T-helper 2 cell treated with Interferon-gamma antibody and Interleukin-4, amounts not matched to agents 5 μg/mL and 100 μg/mL, for 36 hours (primary cell): ENCODE results near the gene OXSM.

Experiments used
- DNase-seq: peaks from one replicate; pipeline ENCODE4 v3.0.0; 2021; ENCODE audit warnings: low spot score
- H3K27ac Mint-ChIP-seq: one replicate; pipeline ENCODE4 v1.8.0; 2021; ENCODE audit warnings: mild to moderate bottlenecking, mixed read lengths
- H3K27me3 Mint-ChIP-seq: one replicate; pipeline ENCODE4 v1.8.0; 2021; ENCODE audit warnings: low read depth, mixed read lengths
- H3K36me3 Mint-ChIP-seq: one replicate; pipeline ENCODE4 v1.8.0; 2021; ENCODE audit warnings: low read depth, mixed read lengths
- H3K4me1 Mint-ChIP-seq: one replicate; pipeline ENCODE4 v1.8.0; 2021; ENCODE audit warnings: low read depth, mixed read lengths
- H3K4me3 Mint-ChIP-seq: one replicate; pipeline ENCODE4 v1.8.0; 2022; ENCODE audit warnings: mild to moderate bottlenecking, moderate library complexity, mixed read lengths
- H3K9me3 Mint-ChIP-seq: one replicate; pipeline ENCODE4 v1.8.0; 2021; ENCODE audit warnings: mixed read lengths

The OXSM gene

DNA sequence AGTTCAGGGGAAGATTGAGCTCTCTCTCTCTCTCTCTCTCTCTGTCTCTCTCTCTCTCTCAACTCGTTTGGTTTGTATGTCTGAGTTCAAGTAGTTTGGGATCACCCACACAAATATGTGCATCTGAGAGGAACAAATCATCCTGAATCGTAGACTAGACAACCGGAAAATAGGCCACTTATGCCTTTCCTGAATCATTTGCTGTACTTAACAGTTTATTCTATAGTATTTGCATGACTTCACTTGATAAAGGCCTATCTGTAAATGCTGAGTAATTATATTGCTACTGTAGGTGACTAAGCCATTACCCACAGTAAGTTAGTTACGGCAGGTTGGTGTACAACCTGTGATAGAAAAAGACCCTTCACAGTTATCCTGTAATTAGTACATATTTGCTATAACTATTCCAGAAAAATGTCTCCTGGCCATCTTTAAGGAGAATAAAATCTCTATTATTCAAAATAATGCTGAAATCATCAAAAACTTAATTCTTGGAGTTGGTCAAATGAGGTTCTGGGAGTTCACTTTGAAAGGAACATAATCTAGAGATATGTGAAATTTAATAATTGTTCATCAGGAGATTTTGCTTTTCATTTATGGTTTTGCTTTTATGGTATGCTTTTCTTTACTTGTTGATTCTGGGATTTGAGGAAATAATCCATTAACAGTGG lies 31.1 kb downstream of the OXSM start:
- no peaks in the 10 kb centered on the region for H3K36me3 Mint-ChIP-seq
- H3K27me3 Mint-ChIP-seq, result peaks cover 11% of the 10 kb centered on the region
- peaks cover 10% of the 10 kb centered on the region for H3K4me1 Mint-ChIP-seq
- H3K4me3 Mint-ChIP-seq, result no peak overlapping the region
- H3K9me3 Mint-ChIP-seq, result no peaks in the 10 kb centered on the region
- DNase-seq, result no peak
- H3K27ac Mint-ChIP-seq, result no peak overlapping the region

- Mint-ChIP-seq H3K36me3 (no peaks in the 10 kb centered on the region), H3K4me3 (no peak overlapping the region), H3K27me3 (peaks cover 11% of the 10 kb centered on the region), H3K27ac (no peak overlapping the region), H3K9me3 (no peaks in the 10 kb centered on the region), H3K4me1 (peaks cover 12% of the 10 kb centered on the region)
- no peak for DNase-seq
Observed at GRCh38 chr3:25821746-25822573, 32.1 kb downstream of the OXSM start.

DNA sequence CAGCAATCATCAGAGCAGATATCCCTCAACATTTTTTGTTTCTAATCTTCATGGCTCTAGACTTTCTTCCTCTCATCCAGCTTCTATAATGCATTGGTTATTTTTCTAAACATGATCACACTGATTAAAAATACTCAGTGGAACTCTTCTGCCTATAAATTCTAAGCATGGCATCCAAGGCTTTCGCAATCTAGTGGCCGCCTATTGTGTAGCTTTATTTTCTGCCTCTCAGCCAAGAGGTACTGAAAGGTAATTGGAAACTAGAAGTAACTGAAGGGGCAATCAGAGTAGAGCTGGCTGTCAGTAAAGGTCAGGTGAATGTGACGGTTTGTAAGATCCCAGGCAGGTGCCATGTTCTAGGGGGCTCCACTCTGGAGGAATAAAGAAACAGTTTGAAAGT lies 33.4 kb downstream of the OXSM start:
- H3K4me1 Mint-ChIP-seq, result peaks cover 9% of the 10 kb centered on the region
- no peak overlapping the region for H3K27ac Mint-ChIP-seq
- DNase-seq, result no peak
- no peaks in the 10 kb centered on the region for H3K9me3 Mint-ChIP-seq
- H3K27me3 Mint-ChIP-seq, result peaks cover 16% of the 10 kb centered on the region
- H3K4me3 Mint-ChIP-seq, result no peak overlapping the region
- H3K36me3 Mint-ChIP-seq, result no peaks in the 10 kb centered on the region

- no peak overlapping the region for H3K4me3 Mint-ChIP-seq
- H3K4me1 Mint-ChIP-seq, result peaks cover 10% of the 10 kb centered on the region
- no peak for DNase-seq
- H3K9me3 Mint-ChIP-seq, result no peaks in the 10 kb centered on the region
- no peaks in the 10 kb centered on the region for H3K36me3 Mint-ChIP-seq
- H3K27me3 Mint-ChIP-seq, result peaks cover 26% of the 10 kb centered on the region
- H3K27ac Mint-ChIP-seq, result no peak overlapping the region
Observed at GRCh38 chr3:25826510-25826909, 36.6 kb downstream of the OXSM start.

DNA sequence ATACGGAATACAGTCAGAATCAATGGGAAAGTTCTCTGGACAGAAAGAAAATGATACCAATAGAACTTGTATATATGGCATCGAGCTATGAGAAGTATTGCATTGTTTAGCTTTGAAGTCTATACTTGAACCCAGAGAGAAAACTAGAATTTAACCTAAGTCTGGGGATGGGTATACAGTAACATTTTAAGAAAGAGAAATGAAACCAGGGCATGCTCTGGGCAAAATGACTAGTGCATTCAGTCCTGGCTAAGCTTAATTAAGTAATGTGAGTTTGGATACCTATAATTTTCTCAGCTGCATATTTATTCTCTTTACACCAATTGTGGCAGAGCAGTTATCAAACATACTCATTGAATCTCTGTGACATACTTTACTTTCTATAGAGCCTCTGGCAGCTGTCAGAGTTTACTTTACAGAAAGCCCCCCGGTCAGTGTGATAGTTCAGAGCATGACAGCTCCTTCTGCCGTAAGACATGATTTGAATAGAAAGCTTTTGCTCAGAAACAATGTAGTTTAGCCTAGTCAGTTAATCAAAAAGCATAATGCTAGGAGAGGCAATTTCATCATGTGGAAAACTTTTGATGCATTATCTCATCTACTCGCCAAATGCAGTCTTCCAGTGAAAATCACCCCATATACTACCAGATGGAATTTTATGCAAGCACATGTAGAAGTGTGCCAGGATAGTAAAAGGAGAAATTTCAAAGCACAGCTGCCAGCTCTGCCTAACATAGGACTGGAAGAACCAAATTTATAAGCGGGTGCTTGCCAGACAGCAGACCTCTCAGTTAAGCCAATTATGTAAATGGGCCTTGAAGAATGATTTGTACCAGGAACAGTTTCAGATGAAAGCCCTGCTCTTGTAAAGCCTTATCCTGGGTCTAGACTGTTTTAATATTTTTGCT lies 40.7 kb downstream of the OXSM start:
- Mint-ChIP-seq H3K9me3 (no peaks in the 10 kb centered on the region), H3K27me3 (peaks cover 34% of the 10 kb centered on the region), H3K36me3 (no peaks in the 10 kb centered on the region), H3K27ac (no peak overlapping the region), H3K4me1 (peaks cover 10% of the 10 kb centered on the region), H3K4me3 (no peak overlapping the region)
- no peak for DNase-seq

- Mint-ChIP-seq H3K4me3 (no peak overlapping the region), H3K36me3 (no peaks in the 10 kb centered on the region), H3K27me3 (peaks cover 34% of the 10 kb centered on the region), H3K9me3 (no peaks in the 10 kb centered on the region), H3K27ac (no peak overlapping the region), H3K4me1 (peaks cover 3% of the 10 kb centered on the region)
- DNase-seq, result no peak
Observed at GRCh38 chr3:25831578-25831977, 41.7 kb downstream of the OXSM start.

DNA sequence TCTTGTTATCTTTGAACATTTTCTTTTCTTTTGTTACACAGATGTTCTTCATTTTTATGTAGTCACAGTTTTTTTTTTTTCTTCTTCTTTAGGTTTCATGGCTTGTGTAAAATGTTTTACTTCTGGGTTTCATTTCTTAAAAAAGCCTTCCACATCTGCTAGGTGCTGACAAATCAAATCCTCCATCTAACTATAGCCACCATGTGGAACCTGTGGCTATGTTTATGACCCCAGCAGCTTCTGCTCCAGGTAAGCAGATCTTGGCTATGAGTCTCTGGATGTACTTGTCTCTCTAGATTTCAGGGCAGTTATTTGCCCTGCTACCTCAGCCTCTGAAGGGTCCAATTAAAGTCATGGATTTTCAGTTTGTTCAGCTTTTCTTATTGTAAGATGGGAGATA lies 44.5 kb downstream of the OXSM start:
- Mint-ChIP-seq H3K4me3 (no peak overlapping the region), H3K4me1 (peaks cover 12% of the 10 kb centered on the region), H3K9me3 (peaks cover 7% of the 10 kb centered on the region), H3K27ac (no peak overlapping the region), H3K36me3 (peaks cover 3% of the 10 kb centered on the region), H3K27me3 (peaks cover 25% of the 10 kb centered on the region)
- no peak for DNase-seq

GRCh38 chr3:25836579-25836978 lies 46.7 kb downstream of the OXSM start:
- Mint-ChIP-seq H3K4me3 (no peak overlapping the region), H3K36me3 (peaks cover 3% of the 10 kb centered on the region), H3K4me1 (peaks cover 11% of the 10 kb centered on the region), H3K9me3 (peaks cover 7% of the 10 kb centered on the region), H3K27me3 (peaks cover 30% of the 10 kb centered on the region), H3K27ac (no peak overlapping the region)
- no peak for DNase-seq

DNA sequence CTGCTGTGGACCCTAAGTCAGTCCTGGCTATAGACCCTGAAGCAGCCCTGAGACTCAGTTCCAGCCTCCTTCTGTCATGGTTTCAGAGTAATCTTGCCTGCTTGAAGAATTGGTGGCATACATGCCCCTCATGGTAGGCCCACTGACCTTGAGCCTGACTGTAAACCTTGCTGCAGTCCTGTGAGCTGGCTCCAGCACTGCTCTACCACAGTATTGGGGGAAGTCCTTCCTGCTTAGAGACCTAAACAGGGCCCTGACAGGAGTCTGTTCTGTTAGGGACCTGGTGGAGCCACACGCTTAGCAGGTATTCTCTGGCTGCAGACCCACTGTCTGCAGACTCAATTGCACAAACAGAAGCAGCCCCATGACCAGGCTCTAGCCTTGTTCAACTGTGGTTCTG lies 47.1 kb downstream of the OXSM start:
- peaks cover 11% of the 10 kb centered on the region for H3K4me1 Mint-ChIP-seq
- DNase-seq, result no peak
- no peak overlapping the region for H3K4me3 Mint-ChIP-seq
- H3K36me3 Mint-ChIP-seq, result peaks cover 3% of the 10 kb centered on the region
- peaks cover 33% of the 10 kb centered on the region for H3K27me3 Mint-ChIP-seq
- H3K27ac Mint-ChIP-seq, result no peak overlapping the region
- peaks cover 7% of the 10 kb centered on the region for H3K9me3 Mint-ChIP-seq

DNA sequence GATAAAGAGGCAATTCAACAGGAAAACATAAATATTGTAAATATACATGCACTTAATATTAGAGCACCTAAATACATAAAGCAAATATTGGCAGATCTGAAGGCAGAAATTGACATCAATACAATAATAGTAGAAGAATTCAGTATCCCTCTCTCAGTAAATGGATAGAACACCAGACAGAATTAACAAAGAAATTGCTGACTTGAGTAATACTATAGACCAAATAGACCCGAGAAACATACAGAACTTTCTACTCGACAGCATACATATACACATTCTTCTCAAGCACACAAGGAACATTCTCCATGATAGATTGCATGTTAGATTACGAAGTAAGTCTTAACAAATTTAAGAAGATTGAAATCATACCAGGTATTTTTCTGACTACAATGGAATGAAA lies 50.2 kb downstream of the OXSM start:
- Mint-ChIP-seq H3K27me3 (peaks cover 31% of the 10 kb centered on the region), H3K36me3 (peaks cover 3% of the 10 kb centered on the region), H3K4me3 (no peak overlapping the region), H3K4me1 (peaks cover 11% of the 10 kb centered on the region), H3K9me3 (peaks cover 7% of the 10 kb centered on the region), H3K27ac (no peak overlapping the region)
- no peak for DNase-seq

GRCh38 chr3:25843332-25843731 lies 53.4 kb downstream of the OXSM start:
- DNase-seq, result no peak
- Mint-ChIP-seq H3K27ac (no peak overlapping the region), H3K27me3 (peaks cover 33% of the 10 kb centered on the region), H3K4me3 (no peak overlapping the region), H3K4me1 (peaks cover 2% of the 10 kb centered on the region), H3K36me3 (peaks cover 2% of the 10 kb centered on the region), H3K9me3 (peaks cover 3% of the 10 kb centered on the region)
